Stimulated activated CD4-positive, alpha-beta T cell treated with anti-CD3 and anti-CD28 coated beads, Interleukin-1b, Interleukin-23, amount 100 ng/mL, for 1 hour (primary cell): ENCODE measurements around the gene MRAS.
"Not testable (repeated sequence)": the region's sequence is repeated elsewhere in the genome, so short reads cannot be mapped to it uniquely, and the experiment has no call there.

Source experiments
- DNase-seq, 2 donors: peaks; one replicate each; pipeline ENCODE4 v3.0.0-alpha.2; 2020; ENCODE audit warnings: low read depth in 2 of 2

The MRAS gene

GRCh38 chr3:138367326-138367850 is 19.0 kb downstream of the MRAS start:
- no peak for DNase-seq

- no peak for DNase-seq
These were observed 19.5 kb downstream of the MRAS start for GRCh38 chr3:138367911-138368310.

- DNase-seq, result no peak
These were observed 20.9 kb downstream of the MRAS start for GRCh38 chr3:138369151-138369900.

- no peak for DNase-seq
These were observed 21.9 kb downstream of the MRAS start for GRCh38 chr3:138370321-138370720.

- no peak for DNase-seq
These were observed 22.9 kb downstream of the MRAS start for GRCh38 chr3:138371070-138371965.

GRCh38 chr3:138373087-138373735 is 24.8 kb downstream of the MRAS start:
- DNase-seq, result no peak

- DNase-seq, result no peak
These were observed 25.3 kb downstream of the MRAS start for GRCh38 chr3:138373736-138374094.

- no peak for DNase-seq
These were observed 26.3 kb downstream of the MRAS start for GRCh38 chr3:138374573-138375134.

- DNase-seq, result no peak
These were observed 27.1 kb downstream of the MRAS start for GRCh38 chr3:138375447-138375846.

GRCh38 chr3:138376663-138377062 is 28.3 kb downstream of the MRAS start:
- no peak for DNase-seq

GRCh38 chr3:138377212-138377611 is 28.8 kb downstream of the MRAS start:
- not testable (repeated sequence) for DNase-seq

- no peak for DNase-seq
These were observed 29.4 kb downstream of the MRAS start for GRCh38 chr3:138377804-138378203.

- DNase-seq, result no peak
These were observed 30.0 kb downstream of the MRAS start for GRCh38 chr3:138378331-138378730.

GRCh38 chr3:138378990-138379389 is 30.6 kb downstream of the MRAS start:
- DNase-seq, result no peak

- DNase-seq, result no peak
These were observed 33.1 kb downstream of the MRAS start for GRCh38 chr3:138381413-138381901.

GRCh38 chr3:138381950-138382715 is 33.8 kb downstream of the MRAS start:
- DNase-seq, result no peak

- DNase-seq, result no peak
These were observed 35.5 kb downstream of the MRAS start for GRCh38 chr3:138383715-138384465.

- no peak for DNase-seq
These were observed 36.2 kb downstream of the MRAS start for GRCh38 chr3:138384531-138384930.

- DNase-seq, result no peak
These were observed 36.6 kb downstream of the MRAS start for GRCh38 chr3:138384976-138385375.

GRCh38 chr3:138389144-138389601 is 40.8 kb downstream of the MRAS start:
- DNase-seq, result no peak
